ENCODE results near the gene WDR17.

The WDR17 gene

GRCh38 chr4:176099314-176099713 is 33.7 kb downstream of the WDR17 start:
- no peak for DNase-seq

GRCh38 chr4:176102414-176103063 is 36.9 kb downstream of the WDR17 start:
- DNase-seq, result no peak

- no peak for DNase-seq
Observed at GRCh38 chr4:176107695-176108094, 42.1 kb downstream of the WDR17 start.

GRCh38 chr4:176123710-176124407 is 58.2 kb downstream of the WDR17 start:
- no peak for DNase-seq

- no peak for DNase-seq
Observed at GRCh38 chr4:176125063-176125462, 59.4 kb downstream of the WDR17 start.

DNA sequence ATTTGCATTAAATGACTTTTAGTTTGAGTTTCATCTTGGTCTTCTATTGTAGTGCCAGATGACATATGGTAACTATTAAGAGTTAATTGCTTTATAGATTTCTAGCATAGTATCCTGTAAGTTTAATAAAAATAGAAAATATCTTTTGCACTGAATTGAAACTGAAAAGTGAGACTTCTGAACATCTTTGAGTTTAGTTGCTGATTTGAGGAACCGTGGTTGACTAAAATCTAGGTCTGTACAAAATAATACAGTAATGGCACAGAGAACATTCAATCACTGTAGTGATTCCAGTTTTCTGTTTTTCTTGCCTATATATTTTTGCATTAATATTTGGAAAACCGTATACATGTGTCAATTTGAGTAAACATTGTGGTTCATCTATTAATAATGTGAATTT is 69.0 kb downstream of the WDR17 start:
- DNase-seq, result no peak

DNA sequence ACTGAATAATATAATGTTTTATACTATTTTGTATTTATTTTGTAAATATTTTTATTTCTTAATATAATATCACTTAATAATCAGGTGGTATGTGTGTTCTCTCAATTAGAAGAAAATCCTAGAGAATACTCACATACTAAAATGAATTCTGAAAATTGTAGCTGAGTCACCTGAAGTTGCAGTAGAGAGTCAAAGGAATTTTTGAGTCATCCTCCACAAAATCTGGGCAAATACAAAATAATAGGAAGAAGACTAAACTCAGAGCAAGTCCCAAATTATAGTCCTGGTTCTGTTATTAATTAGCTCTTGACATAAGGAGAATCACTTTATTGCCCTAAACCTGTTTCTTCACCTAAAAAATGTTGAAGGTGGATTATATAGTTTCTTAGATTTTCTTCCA is 72.0 kb downstream of the WDR17 start:
- DNase-seq, result no peak

- DNase-seq, result no peak
Observed at GRCh38 chr4:176139518-176139917, 73.9 kb downstream of the WDR17 start.

DNA sequence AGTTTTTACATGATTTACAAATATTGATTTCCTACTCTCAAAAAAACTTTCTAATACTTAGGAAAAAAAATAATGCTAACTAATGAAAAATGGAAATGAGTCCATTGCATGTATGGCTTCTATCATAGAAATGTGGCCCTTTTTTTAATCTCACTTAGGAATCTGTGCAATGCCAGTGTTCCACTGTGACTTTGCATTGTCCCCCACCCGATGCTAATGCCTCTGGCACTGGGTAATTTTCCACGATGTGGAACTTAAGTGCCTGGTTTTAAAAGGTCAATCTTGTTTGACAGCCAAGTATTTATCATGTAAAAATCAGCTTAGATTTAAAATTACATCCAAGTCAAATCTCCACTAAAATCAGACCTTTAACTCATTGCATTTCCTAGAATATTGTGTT is 76.6 kb downstream of the WDR17 start:
- DNase-seq, result no peak

DNA sequence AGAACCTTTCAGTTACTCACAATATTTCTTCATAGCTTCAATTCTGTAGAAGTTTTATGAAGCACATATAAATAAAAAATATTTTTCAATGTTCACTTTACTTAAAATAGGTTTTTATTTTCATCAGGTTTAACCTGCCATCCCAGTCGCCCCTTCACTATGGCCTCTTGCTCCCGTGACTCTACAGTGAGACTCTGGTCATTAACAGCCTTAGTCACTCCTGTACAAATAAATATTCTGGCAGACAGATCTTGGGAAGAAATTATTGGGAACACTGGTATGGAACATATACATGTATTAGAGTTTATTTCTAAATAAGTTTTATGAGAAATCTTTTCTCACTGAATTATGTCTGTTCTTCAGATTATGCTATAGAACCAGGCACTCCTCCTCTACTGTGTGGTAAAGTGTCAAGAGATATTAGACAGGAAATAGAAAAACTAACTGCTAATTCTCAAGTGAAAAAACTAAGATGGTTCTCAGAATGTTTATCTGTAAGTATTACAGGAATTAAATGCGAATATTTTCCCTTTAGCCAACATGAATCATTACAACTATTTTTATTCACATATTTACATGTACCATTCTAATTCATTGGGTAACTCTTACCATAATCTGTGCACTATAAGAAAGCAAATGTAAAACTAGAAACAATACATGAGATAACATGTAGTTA is 84.2 kb downstream of the WDR17 start:
- DNase-seq, result no peak

- DNase-seq, result no peak
Observed at GRCh38 chr4:176150356-176150682, 84.7 kb downstream of the WDR17 start.

DNA sequence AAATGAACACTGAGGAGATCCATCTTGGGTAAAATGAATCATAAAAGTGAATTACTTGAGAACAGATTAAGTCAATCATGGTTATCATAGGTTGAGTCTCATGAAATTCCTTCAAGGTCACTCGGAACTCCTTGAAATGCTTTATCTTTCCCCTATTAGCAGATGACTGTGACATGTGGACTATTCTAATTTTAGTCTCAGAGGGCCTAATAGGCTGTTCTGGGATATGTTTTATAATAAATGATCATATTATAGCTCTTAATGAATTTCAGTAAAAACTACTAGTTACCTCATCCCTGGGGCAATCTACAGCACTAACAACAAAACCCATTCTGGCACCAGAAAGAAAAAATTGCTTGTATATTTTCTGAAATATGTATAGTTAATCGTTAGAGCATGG is 85.1 kb downstream of the WDR17 start:
- DNase-seq, result no peak

DNA sequence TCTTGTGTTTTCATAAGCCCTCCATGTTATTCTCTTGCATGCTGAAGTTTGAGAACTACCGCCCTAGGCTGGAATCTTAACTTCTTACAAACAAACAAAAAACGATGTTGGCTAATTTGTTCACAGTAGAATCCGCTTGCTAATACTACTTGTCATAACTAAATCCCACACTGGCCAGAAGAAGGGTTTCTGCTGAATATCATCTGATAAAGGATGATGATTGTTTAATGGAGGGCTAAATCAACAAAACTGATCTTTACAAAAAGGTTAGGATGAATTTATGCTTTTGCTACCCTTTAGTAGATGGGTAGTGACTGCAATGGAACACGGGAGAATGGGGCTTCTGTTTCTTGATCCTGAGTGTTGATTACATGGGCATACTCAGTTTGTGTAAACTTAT is 87.5 kb downstream of the WDR17 start:
- no peak for DNase-seq

DNA sequence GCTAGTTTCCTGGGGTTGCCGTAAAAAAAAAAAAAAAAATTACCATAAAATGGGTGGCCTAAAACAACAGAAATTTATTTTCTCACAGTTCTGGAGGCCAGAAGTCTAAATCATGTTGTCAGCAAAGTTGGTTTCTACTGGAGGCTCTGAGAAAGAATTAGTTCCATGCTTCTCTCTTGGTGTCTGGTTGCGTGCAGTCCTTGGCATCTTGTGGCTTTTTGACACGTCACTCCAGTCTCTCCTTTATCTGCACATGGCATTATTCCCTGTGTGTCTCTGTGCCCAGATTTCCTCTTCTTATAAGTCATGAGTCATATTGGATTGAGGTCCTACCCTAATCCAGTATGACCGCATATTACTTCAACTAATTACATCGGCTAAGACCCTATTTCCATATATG is 91.0 kb downstream of the WDR17 start:
- no peak for DNase-seq

DNA sequence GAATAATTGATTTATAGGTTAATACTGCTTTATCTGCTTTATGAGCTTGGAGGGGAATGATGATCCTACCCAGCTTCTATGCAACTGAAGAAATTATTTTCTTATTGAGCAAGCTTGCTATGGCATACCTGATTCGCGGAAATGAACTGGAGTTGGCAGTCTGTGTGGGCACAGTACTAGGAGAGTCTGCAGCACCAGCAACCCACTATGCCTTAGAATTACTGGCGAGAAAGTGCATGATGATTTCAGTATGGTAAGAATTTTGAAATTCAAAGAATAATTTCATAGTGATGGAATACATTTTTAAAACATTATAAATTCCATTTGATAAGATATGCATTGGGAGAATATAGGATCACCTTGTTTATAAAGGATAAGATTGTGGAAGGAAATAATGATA is 97.4 kb downstream of the WDR17 start:
- DNase-seq, result no peak

- no peak for DNase-seq
Observed at GRCh38 chr4:176185051-176185450, 119.4 kb downstream of the WDR17 start.

DNA sequence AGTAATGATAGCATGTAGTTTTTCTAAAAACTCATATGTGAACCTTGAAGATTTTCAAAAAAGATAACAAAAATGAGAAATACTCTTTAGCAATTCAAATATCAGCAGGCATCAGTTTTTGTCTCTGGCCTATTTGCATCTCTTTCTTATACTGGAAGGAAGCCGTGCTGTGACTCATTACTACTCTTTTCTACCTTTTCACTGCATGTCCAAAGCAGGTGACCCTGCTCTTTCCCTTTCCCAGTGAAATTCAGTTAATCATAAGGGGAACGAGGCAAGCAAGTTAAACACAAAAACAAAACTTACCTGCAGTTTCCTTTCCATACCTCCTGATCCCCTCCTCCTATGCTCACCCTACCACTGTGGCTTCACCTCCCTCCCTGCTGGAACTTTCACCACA is 120.4 kb downstream of the WDR17 start:
- DNase-seq, result no peak

DNA sequence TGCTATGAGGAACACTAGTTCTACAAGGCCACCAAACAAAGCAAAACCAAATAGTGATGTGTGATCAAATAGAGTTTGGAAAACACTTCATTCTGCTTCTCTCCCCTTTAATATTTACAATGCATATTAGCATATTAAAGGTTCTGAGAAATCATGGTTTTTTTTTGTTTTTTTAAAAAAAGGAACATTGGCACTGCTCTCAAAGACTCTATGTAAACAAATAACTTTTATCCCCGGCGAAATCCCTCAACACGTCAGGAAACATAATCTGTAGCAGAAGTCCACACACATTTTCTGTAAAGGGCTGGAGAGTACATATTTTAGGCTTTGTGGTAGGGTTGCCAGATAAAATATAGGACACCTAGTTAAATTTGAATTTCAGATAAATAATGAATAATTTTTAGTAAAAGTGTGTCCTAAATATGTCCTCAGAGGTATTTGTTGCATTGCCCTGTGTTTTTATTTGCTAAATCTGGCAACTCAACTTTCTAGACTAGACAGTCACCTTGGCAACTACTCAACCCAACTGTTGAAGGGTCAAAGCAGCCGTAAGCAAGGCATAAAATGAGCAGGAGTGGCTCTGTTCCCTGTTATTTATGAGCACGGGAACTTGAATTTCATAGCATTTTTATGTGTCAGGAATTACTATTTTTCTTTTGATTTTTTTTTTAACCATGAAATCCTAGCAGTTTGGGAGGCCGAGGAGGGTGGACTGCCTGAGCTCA is 121.2 kb downstream of the WDR17 start:
- no peak for DNase-seq

DNA sequence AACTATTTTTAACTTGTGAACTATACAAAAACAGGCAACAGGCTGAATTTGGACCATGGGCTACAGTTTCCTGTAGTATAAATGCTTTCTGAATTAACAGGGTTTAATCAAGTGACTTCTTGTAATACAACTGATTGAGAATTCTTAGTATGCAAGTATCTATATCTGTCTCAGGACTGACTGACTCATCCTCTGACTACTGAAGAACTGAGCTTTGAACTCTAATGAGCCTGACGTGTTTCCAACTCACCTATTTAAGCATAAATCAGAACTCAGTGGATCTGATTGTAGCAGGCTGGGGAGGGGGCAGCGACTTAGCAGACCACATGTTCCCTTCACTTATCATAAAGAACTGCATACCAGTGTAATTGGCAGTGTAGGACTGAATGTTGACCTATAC is 122.0 kb downstream of the WDR17 start:
- no peak for DNase-seq

GRCh38 chr4:176188654-176189053 is 123.0 kb downstream of the WDR17 start:
- DNase-seq, result no peak

GRCh38 chr4:176189891-176190795 is 124.5 kb downstream of the WDR17 start:
- DNase-seq, result no peak

DNA sequence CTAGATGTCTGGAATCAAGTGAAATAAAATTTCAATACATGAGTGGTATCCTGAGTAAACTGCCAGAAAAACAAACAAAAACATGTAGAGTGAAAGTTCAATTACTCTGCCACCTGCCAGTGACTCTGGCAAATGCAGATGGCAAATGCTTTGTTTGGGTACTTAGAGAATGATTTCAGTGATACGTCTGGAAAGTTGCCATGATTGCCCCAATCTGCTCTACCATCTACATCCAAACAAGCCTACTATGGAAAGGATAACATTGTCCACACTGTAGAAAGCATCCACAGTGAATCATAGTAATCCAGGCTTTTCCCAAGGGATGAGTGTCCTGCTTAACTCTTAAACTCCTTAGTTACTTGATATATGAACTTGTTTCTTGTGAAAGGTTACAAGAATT is 126.3 kb downstream of the WDR17 start:
- DNase-seq, result peak; percentile 70

- no peak for DNase-seq
Observed at GRCh38 chr4:176193126-176193525, 127.5 kb downstream of the WDR17 start.

All from NCI-H774 (cell line).